SH-SY5Y (cell line): ENCODE results near the gene FATE1.

ENCODE experiments used
- GATA2 ChIP-seq: IDR thresholded peaks from 2 replicates; pipeline ENCODE4 v1.6.1; 2011; ENCODE audit warnings: mild to moderate bottlenecking, low read depth, low read length
- GATA3 ChIP-seq: IDR thresholded peaks from 2 replicates; pipeline ENCODE4 v1.6.1; 2011; ENCODE audit warnings: low read depth, mild to moderate bottlenecking, low read length, moderate library complexity

DNA sequence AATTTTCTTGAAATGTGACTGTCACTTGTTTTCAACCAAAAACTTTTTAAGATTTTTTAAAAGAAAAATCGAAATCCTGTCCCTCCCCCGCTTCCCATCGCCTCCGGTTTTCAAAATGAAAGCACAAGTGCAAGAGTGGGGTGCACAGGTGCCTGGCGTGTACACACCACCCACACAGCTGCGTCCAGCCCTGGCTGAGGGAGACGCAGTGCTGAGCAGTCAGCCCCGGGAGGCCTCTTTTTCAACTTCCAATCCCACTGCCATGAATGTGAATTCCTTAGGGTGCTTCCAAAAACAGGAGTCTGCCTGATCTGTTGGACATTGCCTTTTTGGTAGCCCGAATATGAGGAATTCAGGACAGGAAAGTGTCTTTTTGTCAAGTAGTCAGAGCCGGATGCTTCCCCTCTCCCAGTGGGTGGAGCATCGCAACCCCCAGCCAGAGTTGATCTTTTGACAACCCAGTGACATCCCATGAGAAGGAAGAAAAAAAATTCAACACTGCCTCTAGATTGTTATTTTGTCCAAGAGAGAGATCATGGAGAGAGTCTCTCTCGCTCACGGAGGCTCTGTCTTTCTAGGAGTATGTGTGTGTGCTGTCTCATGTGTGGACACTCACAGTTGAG lies 11.7 kb upstream of the FATE1 start:
- TF ChIP-seq GATA2 (no peak), GATA3 (no peak)
